PC-3 (cell line): ENCODE results near the gene TPST2.

Experiments used
- EZH2 ChIP-seq: fragments of 300-600 bp; sonication (generic); IDR thresholded peaks from one replicate; pipeline ENCODE4 v1.6.1; 2017; ENCODE audit warnings: antibody characterized with exemption, mild to moderate bottlenecking, low read length; ENCODE audit not compliant: unreplicated experiment
- EZH2phosphoT487 ChIP-seq: fragments of 300-600 bp; sonication (generic); IDR thresholded peaks from 2 replicates; pipeline ENCODE4 v1.6.1; 2018; ENCODE audit warnings: mild to moderate bottlenecking, antibody characterized with exemption, low read length, borderline replicate concordance
- TF ChIP-seq, protein P1 (sequence below): fragments of 300-600 bp; sonication (generic); conservative IDR thresholded peaks from 2 replicates; pipeline ENCODE4 v1.5.1; 2017; ENCODE audit warnings: antibody characterized with exemption, low read depth, mild to moderate bottlenecking, low read length

DNA sequence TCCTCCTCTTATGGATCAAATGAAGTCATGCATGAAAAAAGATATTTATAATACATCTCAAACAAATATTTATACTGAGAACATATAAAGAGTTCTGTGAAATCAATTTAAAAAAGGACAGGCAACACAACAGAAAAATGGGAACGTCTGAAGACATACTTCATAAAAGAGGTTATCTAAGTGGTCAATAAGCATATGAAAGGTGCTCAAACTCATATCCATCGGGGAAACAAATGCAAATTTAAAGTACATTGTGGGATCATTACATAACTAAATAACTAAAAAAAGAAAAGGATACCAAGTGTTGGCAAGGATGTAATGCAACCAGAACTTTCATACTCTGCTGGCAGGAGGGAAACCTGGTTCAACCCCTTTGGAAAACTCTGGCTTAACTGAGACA, 22.3 kb downstream of the TPST2 start:
- TF ChIP-seq, protein P1, sequence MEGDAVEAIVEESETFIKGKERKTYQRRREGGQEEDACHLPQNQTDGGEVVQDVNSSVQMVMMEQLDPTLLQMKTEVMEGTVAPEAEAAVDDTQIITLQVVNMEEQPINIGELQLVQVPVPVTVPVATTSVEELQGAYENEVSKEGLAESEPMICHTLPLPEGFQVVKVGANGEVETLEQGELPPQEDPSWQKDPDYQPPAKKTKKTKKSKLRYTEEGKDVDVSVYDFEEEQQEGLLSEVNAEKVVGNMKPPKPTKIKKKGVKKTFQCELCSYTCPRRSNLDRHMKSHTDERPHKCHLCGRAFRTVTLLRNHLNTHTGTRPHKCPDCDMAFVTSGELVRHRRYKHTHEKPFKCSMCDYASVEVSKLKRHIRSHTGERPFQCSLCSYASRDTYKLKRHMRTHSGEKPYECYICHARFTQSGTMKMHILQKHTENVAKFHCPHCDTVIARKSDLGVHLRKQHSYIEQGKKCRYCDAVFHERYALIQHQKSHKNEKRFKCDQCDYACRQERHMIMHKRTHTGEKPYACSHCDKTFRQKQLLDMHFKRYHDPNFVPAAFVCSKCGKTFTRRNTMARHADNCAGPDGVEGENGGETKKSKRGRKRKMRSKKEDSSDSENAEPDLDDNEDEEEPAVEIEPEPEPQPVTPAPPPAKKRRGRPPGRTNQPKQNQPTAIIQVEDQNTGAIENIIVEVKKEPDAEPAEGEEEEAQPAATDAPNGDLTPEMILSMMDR, result no peak
- no peak for TF ChIP-seq EZH2phosphoT487
- TF ChIP-seq EZH2, result no peak
